HEK293 (cell line): ENCODE measurements around the gene SF1.

ENCODE experiments used
- EGR2 ChIP-seq: fragments of 450-650 bp; formaldehyde crosslinking; IDR thresholded peaks from 2 replicates; pipeline ENCODE4 v1.5.1; 2016; ENCODE audit warnings: low read depth, missing biosample characterization, missing genetic modification characterization
- IKZF3 ChIP-seq: fragments of 450-650 bp; IDR thresholded peaks from 2 replicates; pipeline ENCODE4 v1.5.0; 2018; ENCODE audit warnings: missing biosample characterization, mild to moderate bottlenecking, missing genetic modification characterization, moderate library complexity
- KLF10 ChIP-seq: fragments of 450-650 bp; IDR thresholded peaks from 2 replicates; pipeline ENCODE4 v1.5.1; 2018; ENCODE audit warnings: missing biosample characterization, mild to moderate bottlenecking, missing genetic modification characterization
- KLF16 ChIP-seq: fragments of 450-650 bp; formaldehyde crosslinking; IDR thresholded peaks from 2 replicates; pipeline ENCODE4 v1.5.1; 2017; ENCODE audit warnings: missing biosample characterization, missing genetic modification characterization
- ZFHX2 ChIP-seq: fragments of 450-650 bp; formaldehyde crosslinking; conservative IDR thresholded peaks from 2 replicates; pipeline ENCODE4 v1.5.1; 2016; ENCODE audit warnings: missing biosample characterization, missing genetic modification characterization
- ZNF202 ChIP-seq: fragments of 450-650 bp; formaldehyde crosslinking; IDR thresholded peaks from 2 replicates; pipeline ENCODE4 v1.5.1; 2016; ENCODE audit warnings: missing biosample characterization, missing genetic modification characterization, borderline replicate concordance
- ZNF214 ChIP-seq: fragments of 450-650 bp; formaldehyde crosslinking; IDR thresholded peaks from 2 replicates; pipeline ENCODE4 v1.5.1; 2017; ENCODE audit warnings: missing biosample characterization, mild to moderate bottlenecking, missing genetic modification characterization, borderline replicate concordance
- ZNF23 ChIP-seq: fragments of 450-650 bp; formaldehyde crosslinking; IDR thresholded peaks from 2 replicates; pipeline ENCODE4 v1.5.1; 2016; ENCODE audit warnings: missing biosample characterization, missing genetic modification characterization, borderline replicate concordance
- ZNF350 ChIP-seq: fragments of 450-650 bp; formaldehyde crosslinking; IDR thresholded peaks from 2 replicates; pipeline ENCODE4 v1.5.0; 2017; ENCODE audit warnings: missing biosample characterization, mild to moderate bottlenecking, missing genetic modification characterization
- ZNF416 ChIP-seq: fragments of 450-650 bp; formaldehyde crosslinking; IDR thresholded peaks from 2 replicates; pipeline ENCODE4 v1.5.1; 2016; ENCODE audit warnings: missing biosample characterization, missing genetic modification characterization
- ZNF510 ChIP-seq: fragments of 450-650 bp; formaldehyde crosslinking; IDR thresholded peaks from 2 replicates; pipeline ENCODE4 v1.5.1; 2018; ENCODE audit warnings: mild to moderate bottlenecking, missing genetic modification characterization, missing biosample characterization; ENCODE audit not compliant: insufficient replicate concordance
- ZNF585B ChIP-seq: fragments of 450-650 bp; formaldehyde crosslinking; IDR thresholded peaks from 2 replicates; pipeline ENCODE4 v1.5.1; 2016; ENCODE audit warnings: missing biosample characterization, missing genetic modification characterization
- ZNF596 ChIP-seq: fragments of 450-650 bp; IDR thresholded peaks from 2 replicates; pipeline ENCODE4 v1.5.0; 2018; ENCODE audit warnings: missing biosample characterization, mild to moderate bottlenecking, missing genetic modification characterization, moderate library complexity
- ZNF600 ChIP-seq: fragments of 450-650 bp; formaldehyde crosslinking; IDR thresholded peaks from 2 replicates; pipeline ENCODE4 v1.5.1; 2016; ENCODE audit warnings: missing biosample characterization, missing genetic modification characterization
- ZNF768 ChIP-seq: fragments of 450-650 bp; formaldehyde crosslinking; IDR thresholded peaks from 2 replicates; pipeline ENCODE4 v1.5.1; 2018; ENCODE audit warnings: missing biosample characterization, mild to moderate bottlenecking, missing genetic modification characterization
- ZNF776 ChIP-seq: fragments of 450-650 bp; formaldehyde crosslinking; IDR thresholded peaks from 2 replicates; pipeline ENCODE4 v1.5.0; 2017; ENCODE audit warnings: missing biosample characterization, missing genetic modification characterization, borderline replicate concordance
- ZNF777 ChIP-seq: fragments of 450-650 bp; formaldehyde crosslinking; IDR thresholded peaks from 2 replicates; pipeline ENCODE4 v1.5.1; 2017; ENCODE audit warnings: missing biosample characterization, missing genetic modification characterization, borderline replicate concordance
- ZNF791 ChIP-seq: fragments of 450-650 bp; formaldehyde crosslinking; IDR thresholded peaks from 2 replicates; pipeline ENCODE4 v1.5.1; 2016; ENCODE audit warnings: missing biosample characterization, missing genetic modification characterization
- ZXDB ChIP-seq: fragments of 450-650 bp; formaldehyde crosslinking; IDR thresholded peaks from 2 replicates; pipeline ENCODE4 v1.5.1; 2016; ENCODE audit warnings: missing biosample characterization, missing genetic modification characterization
- TF ChIP-seq, protein P1 (sequence below): fragments of 450-650 bp; formaldehyde crosslinking; IDR thresholded peaks from 2 replicates; pipeline ENCODE4 v1.5.1; 2016; ENCODE audit warnings: missing biosample characterization, missing genetic modification characterization
- TF ChIP-seq, protein P2 (sequence below): fragments of 450-650 bp; formaldehyde crosslinking; IDR thresholded peaks from 2 replicates; pipeline ENCODE4 v1.5.1; 2016; ENCODE audit warnings: missing biosample characterization, missing genetic modification characterization
- TF ChIP-seq, protein P3 (sequence below): fragments of 450-650 bp; formaldehyde crosslinking; IDR thresholded peaks from 2 replicates; pipeline ENCODE4 v1.5.1; 2016; ENCODE audit warnings: missing biosample characterization, missing genetic modification characterization
- TF ChIP-seq, protein P4 (sequence below): fragments of 450-650 bp; formaldehyde crosslinking; IDR thresholded peaks from 2 replicates; pipeline ENCODE4 v1.5.1; 2017; ENCODE audit warnings: missing biosample characterization, missing genetic modification characterization
- TF ChIP-seq, protein P5 (sequence below): fragments of 450-650 bp; formaldehyde crosslinking; IDR thresholded peaks from 2 replicates; pipeline ENCODE4 v1.5.1; 2017; ENCODE audit warnings: missing biosample characterization, missing genetic modification characterization
- TF ChIP-seq, protein P6 (sequence below): fragments of 450-650 bp; formaldehyde crosslinking; IDR thresholded peaks from 2 replicates; pipeline ENCODE4 v1.5.1; 2016; ENCODE audit warnings: missing biosample characterization, missing genetic modification characterization

The SF1 gene

DNA sequence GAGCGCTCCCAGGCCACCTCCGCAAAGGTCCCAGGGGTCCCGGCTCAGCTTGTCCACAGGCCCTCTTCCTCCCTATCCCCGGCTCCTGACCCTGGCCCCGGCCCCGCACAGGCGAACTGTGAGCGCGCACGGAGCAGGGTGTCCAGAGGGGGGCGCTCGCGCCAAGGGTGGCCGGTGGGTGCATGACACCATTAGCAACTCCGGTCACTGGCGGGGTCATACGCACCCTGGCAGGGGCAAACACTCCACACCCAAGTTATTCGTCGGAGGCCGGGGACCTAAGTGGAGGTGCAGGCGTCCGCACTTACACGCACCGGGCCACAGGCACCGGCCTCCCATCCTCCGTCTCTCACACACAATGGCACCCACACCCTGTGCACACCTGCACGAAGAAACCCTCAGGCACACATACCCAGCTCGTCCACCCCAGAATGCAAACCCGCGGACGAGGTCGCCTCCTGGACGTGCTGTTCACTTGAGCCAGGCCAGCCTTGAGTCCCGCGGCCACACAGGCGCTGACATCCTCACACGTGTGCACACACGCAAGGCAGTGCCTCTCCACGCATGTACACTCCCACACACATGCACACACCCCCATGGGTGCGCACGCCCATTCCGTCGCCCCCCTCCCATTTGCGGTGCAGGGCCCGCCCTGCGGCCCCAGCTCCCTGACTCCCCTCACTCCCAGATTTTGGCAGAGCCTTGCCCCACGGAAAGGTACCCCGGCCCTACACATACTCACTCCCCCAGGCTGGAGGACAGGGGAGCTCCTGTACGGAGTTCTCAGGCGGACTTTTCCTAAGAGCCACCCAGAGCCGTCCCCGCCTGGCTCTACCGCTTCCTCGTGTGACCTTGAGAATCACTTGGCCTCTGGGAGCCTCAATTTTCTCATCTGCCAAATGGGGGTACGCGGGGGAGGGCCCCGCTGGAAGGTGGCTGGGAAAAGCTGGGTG lies 34.5 kb downstream of the SF1 start, which contains the start of gene RASGRP2 (continued):
- no peak for TF ChIP-seq ZNF791
- TF ChIP-seq, protein P1, sequence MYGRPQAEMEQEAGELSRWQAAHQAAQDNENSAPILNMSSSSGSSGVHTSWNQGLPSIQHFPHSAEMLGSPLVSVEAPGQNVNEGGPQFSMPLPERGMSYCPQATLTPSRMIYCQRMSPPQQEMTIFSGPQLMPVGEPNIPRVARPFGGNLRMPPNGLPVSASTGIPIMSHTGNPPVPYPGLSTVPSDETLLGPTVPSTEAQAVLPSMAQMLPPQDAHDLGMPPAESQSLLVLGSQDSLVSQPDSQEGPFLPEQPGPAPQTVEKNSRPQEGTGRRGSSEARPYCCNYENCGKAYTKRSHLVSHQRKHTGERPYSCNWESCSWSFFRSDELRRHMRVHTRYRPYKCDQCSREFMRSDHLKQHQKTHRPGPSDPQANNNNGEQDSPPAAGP (tag by site-specific recombination) = peak; percentile 74
- TF ChIP-seq, protein P2, sequence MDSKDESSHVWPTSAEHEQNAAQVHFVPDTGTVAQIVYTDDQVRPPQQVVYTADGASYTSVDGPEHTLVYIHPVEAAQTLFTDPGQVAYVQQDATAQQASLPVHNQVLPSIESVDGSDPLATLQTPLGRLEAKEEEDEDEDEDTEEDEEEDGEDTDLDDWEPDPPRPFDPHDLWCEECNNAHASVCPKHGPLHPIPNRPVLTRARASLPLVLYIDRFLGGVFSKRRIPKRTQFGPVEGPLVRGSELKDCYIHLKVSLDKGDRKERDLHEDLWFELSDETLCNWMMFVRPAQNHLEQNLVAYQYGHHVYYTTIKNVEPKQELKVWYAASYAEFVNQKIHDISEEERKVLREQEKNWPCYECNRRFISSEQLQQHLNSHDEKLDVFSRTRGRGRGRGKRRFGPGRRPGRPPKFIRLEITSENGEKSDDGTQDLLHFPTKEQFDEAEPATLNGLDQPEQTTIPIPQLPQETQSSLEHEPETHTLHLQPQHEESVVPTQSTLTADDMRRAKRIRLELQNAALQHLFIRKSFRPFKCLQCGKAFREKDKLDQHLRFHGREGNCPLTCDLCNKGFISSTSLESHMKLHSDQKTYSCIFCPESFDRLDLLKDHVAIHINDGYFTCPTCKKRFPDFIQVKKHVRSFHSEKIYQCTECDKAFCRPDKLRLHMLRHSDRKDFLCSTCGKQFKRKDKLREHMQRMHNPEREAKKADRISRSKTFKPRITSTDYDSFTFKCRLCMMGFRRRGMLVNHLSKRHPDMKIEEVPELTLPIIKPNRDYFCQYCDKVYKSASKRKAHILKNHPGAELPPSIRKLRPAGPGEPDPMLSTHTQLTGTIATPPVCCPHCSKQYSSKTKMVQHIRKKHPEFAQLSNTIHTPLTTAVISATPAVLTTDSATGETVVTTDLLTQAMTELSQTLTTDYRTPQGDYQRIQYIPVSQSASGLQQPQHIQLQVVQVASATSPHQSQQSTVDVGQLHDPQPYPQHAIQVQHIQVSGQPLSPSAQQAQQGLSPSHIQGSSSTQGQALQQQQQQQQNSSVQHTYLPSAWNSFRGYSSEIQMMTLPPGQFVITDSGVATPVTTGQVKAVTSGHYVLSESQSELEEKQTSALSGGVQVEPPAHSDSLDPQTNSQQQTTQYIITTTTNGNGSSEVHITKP (tag by site-specific recombination) = peak; percentile 72; the same call in 1 of the 2 replicates
- no peak for TF ChIP-seq ZNF510
- TF ChIP-seq ZNF416 (tag by site-specific recombination) = no peak
- TF ChIP-seq KLF16 (tag by site-specific recombination) = no peak
- no peak for TF ChIP-seq ZNF776 (tag by site-specific recombination)
- TF ChIP-seq, protein P3, sequence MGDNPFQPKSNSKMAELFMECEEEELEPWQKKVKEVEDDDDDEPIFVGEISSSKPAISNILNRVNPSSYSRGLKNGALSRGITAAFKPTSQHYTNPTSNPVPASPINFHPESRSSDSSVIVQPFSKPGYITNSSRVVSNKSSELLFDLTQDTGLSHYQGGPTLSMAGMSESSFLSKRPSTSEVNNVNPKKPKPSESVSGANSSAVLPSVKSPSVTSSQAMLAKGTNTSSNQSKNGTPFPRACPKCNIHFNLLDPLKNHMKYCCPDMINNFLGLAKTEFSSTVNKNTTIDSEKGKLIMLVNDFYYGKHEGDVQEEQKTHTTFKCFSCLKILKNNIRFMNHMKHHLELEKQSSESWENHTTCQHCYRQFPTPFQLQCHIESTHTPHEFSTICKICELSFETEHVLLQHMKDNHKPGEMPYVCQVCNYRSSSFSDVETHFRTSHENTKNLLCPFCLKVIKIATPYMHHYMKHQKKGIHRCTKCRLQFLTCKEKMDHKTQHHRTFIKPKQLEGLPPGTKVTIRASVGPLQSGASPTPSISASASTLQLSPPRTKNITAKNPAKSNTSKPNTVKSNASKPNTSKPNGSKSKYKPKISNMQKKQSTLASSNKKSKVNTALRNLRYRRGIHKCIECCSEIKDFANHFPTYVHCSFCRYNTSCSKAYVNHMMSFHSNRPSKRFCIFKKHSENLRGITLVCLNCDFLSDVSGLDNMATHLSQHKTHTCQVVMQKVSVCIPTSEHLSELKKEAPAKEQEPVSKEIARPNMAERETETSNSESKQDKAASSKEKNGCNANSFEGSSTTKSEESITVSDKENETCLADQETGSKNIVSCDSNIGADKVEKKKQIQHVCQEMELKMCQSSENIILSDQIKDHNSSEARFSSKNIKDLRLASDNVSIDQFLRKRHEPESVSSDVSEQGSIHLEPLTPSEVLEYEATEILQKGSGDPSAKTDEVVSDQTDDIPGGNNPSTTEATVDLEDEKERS (tag by site-specific recombination) = no peak
- no peak for TF ChIP-seq ZNF350 (tag by site-specific recombination)
- TF ChIP-seq, protein P4, sequence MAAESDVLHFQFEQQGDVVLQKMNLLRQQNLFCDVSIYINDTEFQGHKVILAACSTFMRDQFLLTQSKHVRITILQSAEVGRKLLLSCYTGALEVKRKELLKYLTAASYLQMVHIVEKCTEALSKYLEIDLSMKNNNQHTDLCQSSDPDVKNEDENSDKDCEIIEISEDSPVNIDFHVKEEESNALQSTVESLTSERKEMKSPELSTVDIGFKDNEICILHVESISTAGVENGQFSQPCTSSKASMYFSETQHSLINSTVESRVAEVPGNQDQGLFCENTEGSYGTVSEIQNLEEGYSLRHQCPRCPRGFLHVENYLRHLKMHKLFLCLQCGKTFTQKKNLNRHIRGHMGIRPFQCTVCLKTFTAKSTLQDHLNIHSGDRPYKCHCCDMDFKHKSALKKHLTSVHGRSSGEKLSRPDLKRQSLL (tag by site-specific recombination) = 0 out of 2 replicates have a peak, but pooled peaks have one; percentile 49
- TF ChIP-seq ZNF768 (tag by site-specific recombination) = no peak
- TF ChIP-seq KLF10 (tag by site-specific recombination) = 0 out of 2 replicates have a peak, but pooled peaks have one; percentile 46
- 0 out of 2 replicates have a peak, but pooled peaks have one; percentile 50 for TF ChIP-seq ZNF777 (tag by site-specific recombination)
- no peak for TF ChIP-seq ZNF202 (tag by site-specific recombination)
- TF ChIP-seq ZNF600 = peak; percentile 88
- TF ChIP-seq ZFHX2 (tag by site-specific recombination) = peak; percentile 84
- TF ChIP-seq IKZF3 = no peak
- peak; percentile 26; the same call in 1 of the 2 replicates for TF ChIP-seq ZXDB
- TF ChIP-seq EGR2 = peak; percentile 67; the same call in 1 of the 2 replicates
- no peak for TF ChIP-seq ZNF214 (tag by site-specific recombination)
- TF ChIP-seq, protein P5, sequence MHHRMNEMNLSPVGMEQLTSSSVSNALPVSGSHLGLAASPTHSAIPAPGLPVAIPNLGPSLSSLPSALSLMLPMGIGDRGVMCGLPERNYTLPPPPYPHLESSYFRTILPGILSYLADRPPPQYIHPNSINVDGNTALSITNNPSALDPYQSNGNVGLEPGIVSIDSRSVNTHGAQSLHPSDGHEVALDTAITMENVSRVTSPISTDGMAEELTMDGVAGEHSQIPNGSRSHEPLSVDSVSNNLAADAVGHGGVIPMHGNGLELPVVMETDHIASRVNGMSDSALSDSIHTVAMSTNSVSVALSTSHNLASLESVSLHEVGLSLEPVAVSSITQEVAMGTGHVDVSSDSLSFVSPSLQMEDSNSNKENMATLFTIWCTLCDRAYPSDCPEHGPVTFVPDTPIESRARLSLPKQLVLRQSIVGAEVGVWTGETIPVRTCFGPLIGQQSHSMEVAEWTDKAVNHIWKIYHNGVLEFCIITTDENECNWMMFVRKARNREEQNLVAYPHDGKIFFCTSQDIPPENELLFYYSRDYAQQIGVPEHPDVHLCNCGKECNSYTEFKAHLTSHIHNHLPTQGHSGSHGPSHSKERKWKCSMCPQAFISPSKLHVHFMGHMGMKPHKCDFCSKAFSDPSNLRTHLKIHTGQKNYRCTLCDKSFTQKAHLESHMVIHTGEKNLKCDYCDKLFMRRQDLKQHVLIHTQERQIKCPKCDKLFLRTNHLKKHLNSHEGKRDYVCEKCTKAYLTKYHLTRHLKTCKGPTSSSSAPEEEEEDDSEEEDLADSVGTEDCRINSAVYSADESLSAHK (tag by site-specific recombination) = no peak
- TF ChIP-seq ZNF585B = no peak
- TF ChIP-seq, protein P6, sequence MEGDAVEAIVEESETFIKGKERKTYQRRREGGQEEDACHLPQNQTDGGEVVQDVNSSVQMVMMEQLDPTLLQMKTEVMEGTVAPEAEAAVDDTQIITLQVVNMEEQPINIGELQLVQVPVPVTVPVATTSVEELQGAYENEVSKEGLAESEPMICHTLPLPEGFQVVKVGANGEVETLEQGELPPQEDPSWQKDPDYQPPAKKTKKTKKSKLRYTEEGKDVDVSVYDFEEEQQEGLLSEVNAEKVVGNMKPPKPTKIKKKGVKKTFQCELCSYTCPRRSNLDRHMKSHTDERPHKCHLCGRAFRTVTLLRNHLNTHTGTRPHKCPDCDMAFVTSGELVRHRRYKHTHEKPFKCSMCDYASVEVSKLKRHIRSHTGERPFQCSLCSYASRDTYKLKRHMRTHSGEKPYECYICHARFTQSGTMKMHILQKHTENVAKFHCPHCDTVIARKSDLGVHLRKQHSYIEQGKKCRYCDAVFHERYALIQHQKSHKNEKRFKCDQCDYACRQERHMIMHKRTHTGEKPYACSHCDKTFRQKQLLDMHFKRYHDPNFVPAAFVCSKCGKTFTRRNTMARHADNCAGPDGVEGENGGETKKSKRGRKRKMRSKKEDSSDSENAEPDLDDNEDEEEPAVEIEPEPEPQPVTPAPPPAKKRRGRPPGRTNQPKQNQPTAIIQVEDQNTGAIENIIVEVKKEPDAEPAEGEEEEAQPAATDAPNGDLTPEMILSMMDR (tag by site-specific recombination) = peak; percentile 85
- no peak for TF ChIP-seq ZNF23
- no peak for TF ChIP-seq ZNF596 (tag by site-specific recombination)
